K562 (cell line): Measurements from ENCODE around the gene C19orf12. TPM values are rescaled to one million over a fixed set of nuclear protein-coding genes. Genes with fewer than 3 reads are reported as not detected.

ENCODE experiments used
- ATAC-seq: fragments of 200-7000 bp; cut with Tn5 transposase; 3 replicates; pipeline ENCODE4 v1.9.1; 2020; ENCODE audit warnings: moderate library complexity
- BruUV-seq: library from RNA; stranded (reverse); fragments of 400-500 nt; replicated peaks from 2 replicates; lab custom pipeline; 2021; lab: Mats Ljungman, UMichigan
- CTCF ChIA-PET: fragments of 300-600 bp; formaldehyde crosslinking; extraction: SDS; loops from one replicate; lab custom pipeline; 2021; ENCODE audit warnings: low intra/inter-chr PET ratio; lab: Yijun Ruan, JAX
- POLR2A ChIA-PET: fragments of 300-600, 350-650 bp; sonication (Branson Sonifier 250); formaldehyde crosslinking; extraction: SDS; loops from one replicate; lab custom pipeline; 2021; ENCODE audit warnings: antibody characterized with exemption, inconsistent platforms; lab: Yijun Ruan, JAX
- DNase-seq, 4 experiments: peaks; one replicate each; pipeline versions ENCODE4 v3.0.0 to v3.0.0-alpha.2; 2011 to 2018; ENCODE audit warnings: low spot score in 3 of 4, mixed read lengths in 3 of 4; ENCODE audit errors: extremely low read depth in 1 of 4
- FAIRE-seq: peaks from 2 replicates; lab custom pipeline; 2011; peaks lifted over from hg19 to GRCh38; lab: Jason Lieb, UNC
- H2AFZ ChIP-seq: 2 replicates; pipeline ENCODE4 v1.6.0; 2011; ENCODE audit warnings: low read depth, low read length, control low read depth, inconsistent platforms
- H3K27ac ChIP-seq: fragments of 200-600 bp; 3 replicates; pipeline ENCODE4 v1.8.0; 2011; ENCODE audit warnings: low read depth, mild to moderate bottlenecking, control low read depth, inconsistent platforms, low read length, moderate library complexity, mixed read lengths; ENCODE audit errors: extremely low read depth
- H3K27me3 ChIP-seq, 2 experiments: fragments of 300-600 bp in 1 of 2; 2 replicates in 1 of 2; 3 replicates in 1 of 2; pipeline versions ENCODE4 v1.6.0 to v1.8.0; 2011; ENCODE audit warnings: inconsistent platforms in 2 of 2, low read length in 2 of 2, mild to moderate bottlenecking in 1 of 2, mixed read lengths in 1 of 2, moderate library complexity in 1 of 2; ENCODE audit not compliant: control insufficient read depth in 2 of 2, insufficient read depth in 2 of 2
- H3K36me3 ChIP-seq: fragments of 300-600 bp; 3 replicates; pipeline ENCODE4 v1.8.0; 2011; ENCODE audit warnings: mild to moderate bottlenecking, low read length, inconsistent platforms; ENCODE audit not compliant: control insufficient read depth, insufficient read depth
- H3K4me1 ChIP-seq, 2 experiments: fragments of 200-600 bp in 1 of 2; replicated peaks in 1 of 2; 2 replicates in 1 of 2; 3 replicates in 1 of 2; pipeline versions ENCODE4 v1.5.1 to v1.8.0; 2011; ENCODE audit warnings: inconsistent platforms in 2 of 2, low read length in 2 of 2, mild to moderate bottlenecking in 1 of 2, mixed read lengths in 1 of 2, moderate library complexity in 1 of 2; ENCODE audit not compliant: control insufficient read depth in 2 of 2, insufficient read depth in 2 of 2
- H3K4me2 ChIP-seq: 2 replicates; pipeline ENCODE4 v1.6.1; 2011; ENCODE audit warnings: low read length, control low read depth, inconsistent platforms, mixed read lengths; ENCODE audit not compliant: insufficient read depth
- H3K4me3 ChIP-seq: fragments of 200-600 bp; sonication (generic), shearing (Covaris generic); 2 replicates; pipeline ENCODE4 v1.5.1; 2016; ENCODE audit warnings: control low read depth, inconsistent platforms
- H3K79me2 ChIP-seq: fragments of 200-600 bp; 3 replicates; pipeline ENCODE4 v1.8.0; 2011; ENCODE audit warnings: low read length, inconsistent platforms; ENCODE audit not compliant: control insufficient read depth, insufficient read depth
- H3K9ac ChIP-seq, 2 experiments: 2 replicates each; pipeline versions ENCODE4 v1.6.0 to v1.6.1; 2011; ENCODE audit warnings: low read depth in 2 of 2, low read length in 2 of 2, control low read depth in 1 of 2, inconsistent platforms in 1 of 2, mild to moderate bottlenecking in 1 of 2, mixed read lengths in 1 of 2; ENCODE audit not compliant: insufficient read depth in 1 of 2
- H3K9me1 ChIP-seq: one replicate; pipeline ENCODE4 v1.6.0; 2011; ENCODE audit warnings: inconsistent platforms, mild to moderate bottlenecking, low read length, moderate library complexity; ENCODE audit not compliant: control insufficient read depth, insufficient read depth
- H3K9me3 ChIP-seq: replicated peaks from 2 replicates; pipeline ENCODE4 v1.5.1; 2011; ENCODE audit warnings: low read depth, low read length, inconsistent platforms; ENCODE audit not compliant: control insufficient read depth, insufficient read depth
- H4K20me1 ChIP-seq: replicated peaks from 2 replicates; pipeline ENCODE4 v1.6.1; 2011; ENCODE audit warnings: low read length, inconsistent platforms, mixed read lengths; ENCODE audit not compliant: control insufficient read depth, insufficient read depth
- CREM ChIP-seq: IDR thresholded peaks from 2 replicates; pipeline ENCODE4 v1.6.1; 2014; ENCODE audit warnings: antibody characterized with exemption, low read depth
- HDAC2 ChIP-seq: fragments of 450-650 bp; IDR thresholded peaks from 2 replicates; pipeline ENCODE4 v1.6.1; 2016; ENCODE audit warnings: mild to moderate bottlenecking
- IFI16 ChIP-seq: fragments of 250-450 bp; sonication (Bioruptor Pico); IDR thresholded peaks from 2 replicates; pipeline ENCODE4 v2.1.2; 2022; ENCODE audit warnings: mild to moderate bottlenecking, inconsistent platforms
- KDM5B ChIP-seq: fragments of 200-600 bp; sonication (generic); IDR thresholded peaks from 2 replicates; pipeline ENCODE4 v1.6.1; 2012; ENCODE audit warnings: low read depth, mild to moderate bottlenecking, moderate library complexity, low read length, control low read depth, inconsistent platforms; ENCODE audit not compliant: insufficient replicate concordance
- MAX ChIP-seq: sonication (generic); formaldehyde crosslinking; IDR thresholded peaks from 2 replicates; pipeline ENCODE4 v1.9.0; 2022; ENCODE audit warnings: mild to moderate bottlenecking, missing genetic modification reagents
- NCOA1 ChIP-seq: fragments of 450-650 bp; IDR thresholded peaks from 2 replicates; pipeline ENCODE4 v1.6.1; 2016; ENCODE audit warnings: low read depth
- RHOXF2B ChIP-seq: fragments of 250-450 bp; sonication (Bioruptor Pico); conservative IDR thresholded peaks from 2 replicates; pipeline ENCODE4 v1.5.1; 2021
- SIN3B ChIP-seq: fragments of 450-650 bp; IDR thresholded peaks from 2 replicates; pipeline ENCODE4 v1.6.1; 2017; ENCODE audit warnings: low read depth, mild to moderate bottlenecking, moderate library complexity
- THRAP3 ChIP-seq: fragments of 450-650 bp; IDR thresholded peaks from 2 replicates; pipeline ENCODE4 v1.6.1; 2016; ENCODE audit warnings: mild to moderate bottlenecking, inconsistent platforms, borderline replicate concordance
- U2AF2 ChIP-seq: fragments of 200-400 bp; formaldehyde crosslinking; optimal IDR thresholded peaks from 2 replicates; pipeline ENCODE3; 2017; ENCODE audit warnings: low read depth, mild to moderate bottlenecking, low read length
- UBTF ChIP-seq, 2 experiments: IDR thresholded peaks; 2 replicates each; pipeline ENCODE4 v1.6.1; 2012; ENCODE audit warnings: improper control_type of control experiment in 2 of 2, low read depth in 2 of 2, low read length in 2 of 2, borderline replicate concordance in 1 of 2
- ZBTB7A ChIP-seq: IDR thresholded peaks from 2 replicates; pipeline ENCODE4 v1.6.1; 2011; ENCODE audit warnings: low read depth, mild to moderate bottlenecking, low read length, moderate library complexity, borderline replicate concordance; ENCODE audit not compliant: control insufficient read depth
- ZFX ChIP-seq: sonication (generic); formaldehyde crosslinking; IDR thresholded peaks from 2 replicates; pipeline ENCODE4 v1.8.0; 2022; ENCODE audit warnings: mild to moderate bottlenecking, missing genetic modification reagents, moderate library complexity
- ZNF232 ChIP-seq: sonication (generic); formaldehyde crosslinking; IDR thresholded peaks from 2 replicates; pipeline ENCODE4 v1.8.0; 2022; ENCODE audit warnings: mild to moderate bottlenecking, missing genetic modification reagents
- ZNF408 ChIP-seq: fragments of 250-450 bp; sonication (Bioruptor Pico); IDR thresholded peaks from 2 replicates; pipeline ENCODE4 v1.4.0; 2020; ENCODE audit warnings: low read depth, mild to moderate bottlenecking, moderate library complexity
- WGBS: fragments of 100-300 bp; shearing (Covaris generic); methylation state at CpG from one replicate; pipeline ENCODE4 v1.1.6; 2016; ENCODE audit warnings: low coverage, mixed read lengths; ENCODE audit not compliant: insufficient coverage; ENCODE audit errors: missing lambda C conversion rate; 5-methylcytosine and 5-hydroxymethylcytosine counted together
- in situ Hi-C: fragments of 300-500 bp; cut with MboI; formaldehyde crosslinking; loops from 4 replicates; pipeline ENCODE4 v1.15.0; 2018; ENCODE audit warnings: inconsistent platforms, mixed read lengths
- intact Hi-C: fragments of 100-400 bp; cut with micrococcal nuclease; formaldehyde crosslinking; loops from 2 replicates; pipeline ENCODE4 v1.14.2; 2022
- polyA plus RNA-seq, 8 experiments: library from polyadenylated mRNA; depleted of rRNA in 4 of 8; stranded (reverse) in 5 of 8; unstranded in 3 of 8; fragments of >200 nt; fragmentation: Nextera tagmentation in 2 of 8; fragmentation: Illumina TruSeq in 1 of 8; extraction: Ambion mirVana in 2 of 8; extraction: Trizol in 1 of 8; gene quantifications; 2 replicates each; pipeline versions ENCODE4 v1.2.1 to v1.2.3, GENCODE V29; 2011 to 2014; ENCODE audit warnings: inconsistent platforms in 1 of 8, missing spikeins in 1 of 8
- total RNA-seq, 7 experiments: library from RNA; depleted of rRNA in 6 of 7; stranded (reverse); fragments of >200 nt in 6 of 7; fragmentation: Illumina TruSeq in 2 of 7; extraction: Trizol in 2 of 7; gene quantifications; 2 replicates each; pipeline versions ENCODE4 v1.2.1 to v1.2.3, GENCODE V29; 2011 to 2021; ENCODE audit warnings: low replicate concordance in 1 of 7
- TF ChIP-seq, protein P1 (sequence below): IDR thresholded peaks from 2 replicates; pipeline ENCODE4 v1.6.1; 2011; ENCODE audit not compliant: insufficient read length; ENCODE audit errors: extremely low read depth

The C19orf12 gene
- total and polyA plus RNA-seq, 9 of the 15 experiments (the other 6 are each of a cell fraction or from before 2014, with no cell fraction given) = 1.9 to 14.5 (median 10.2) TPM

DNA sequence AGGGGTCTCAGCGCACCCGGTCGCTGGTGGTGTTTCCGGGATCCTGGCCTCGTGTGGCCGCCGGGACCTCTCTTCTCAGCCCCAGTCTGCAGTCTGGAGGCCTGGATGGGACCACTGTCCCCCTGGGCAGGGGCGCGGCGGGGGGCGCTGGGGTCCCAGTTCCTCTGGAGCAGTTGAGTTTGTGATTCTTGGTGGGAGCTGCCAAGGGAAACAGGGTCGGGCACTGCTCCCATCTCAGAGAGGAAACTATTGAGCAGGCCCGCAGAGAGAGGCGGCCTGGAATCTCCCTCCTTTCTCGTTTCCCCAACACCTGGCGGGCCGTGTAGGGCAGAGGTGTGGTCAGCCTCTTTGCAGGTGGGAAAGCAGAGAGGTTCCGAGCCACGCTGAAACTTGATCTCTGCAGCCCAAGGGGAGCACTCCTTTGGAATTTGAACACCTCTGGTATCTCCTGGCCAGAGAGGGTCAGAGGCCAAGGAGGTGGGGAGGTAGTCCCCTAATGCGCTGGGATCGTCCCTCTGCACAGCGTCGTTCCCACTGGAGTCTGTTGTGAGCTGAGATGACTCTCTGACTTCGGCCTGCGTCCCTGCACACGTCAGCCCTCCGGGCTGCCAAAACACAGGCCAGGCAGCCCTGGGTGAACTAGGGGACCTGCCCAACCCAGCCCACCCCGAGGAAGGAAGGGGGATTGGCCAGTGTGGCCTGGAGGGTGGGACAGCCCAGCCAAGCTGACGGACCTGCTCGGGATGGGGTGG, 49.1 kb downstream of the C19orf12 start (continued):
- 0 out of 2 replicates have a peak, but pooled peaks have one; percentile 3 for TF ChIP-seq CREM
- no peak for TF ChIP-seq NCOA1
- peak; percentile 30; the same call in 1 of the 2 replicates for TF ChIP-seq ZBTB7A
- peak; percentile 5; the same call in 1 of the 2 replicates for TF ChIP-seq ZFX (CRISPR knock-in tag)
- no peak for TF ChIP-seq HDAC2
- TF ChIP-seq THRAP3 = no peak
- TF ChIP-seq KDM5B = peak; percentile 11

DNA sequence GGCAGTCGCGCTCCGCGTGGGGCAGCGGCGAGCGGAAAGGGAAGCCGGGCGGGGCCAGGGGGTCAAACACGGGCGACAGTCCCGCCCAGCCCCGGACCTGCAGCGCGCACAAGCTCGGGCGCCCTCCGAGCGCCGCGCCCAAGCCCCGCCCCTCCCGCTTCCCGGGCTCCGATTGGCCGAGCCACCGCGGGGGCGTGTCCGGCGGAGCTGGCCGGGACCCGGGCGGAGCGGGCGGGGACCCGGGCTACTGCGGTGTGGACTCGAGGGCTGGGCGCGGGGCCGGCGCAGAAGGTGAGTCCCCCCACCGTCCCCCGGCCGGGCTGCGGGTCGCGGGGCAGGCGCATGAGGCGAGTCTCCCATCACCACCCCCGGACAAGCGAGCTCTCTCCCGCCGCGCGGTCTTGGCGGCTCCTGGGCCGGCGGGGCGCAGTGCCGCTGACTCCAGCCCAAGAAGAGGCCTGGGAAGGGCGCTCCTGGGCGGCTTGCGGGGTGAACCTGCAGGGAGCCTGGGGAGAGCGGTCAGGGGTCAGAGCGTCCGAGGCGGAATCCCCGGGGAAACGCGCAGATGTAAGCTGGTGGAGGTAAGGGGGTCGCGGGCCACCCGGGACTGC, 49.7 kb downstream of the C19orf12 start, which contains the start of gene PLEKHF1:
PLEKHF1 (plus strand) TSS at position 247 of the 611 bp plus-strand sequence. CDS start 8,379 bp downstream, outside the sequence.
- Histone ChIP-seq H3K4me1 (peaks cover 52 to 71% of the 10 kb centered on the region in 2 experiments), H3K4me2 (peak within 1 kb of the TSS; percentile 81), H3K9me3 (no peaks in the 10 kb centered on the region), H3K27ac (peak within 1 kb of the TSS; percentile 83), H3K79me2 (peaks cover 45% of the 10 kb centered on the region), H3K27me3 (no peaks in the 10 kb centered on the region), H3K9ac (peak within 1 kb of the TSS; percentile 69 to 96), H4K20me1 (no peaks in the 10 kb centered on the region; the same call in 1 of the 2 replicates), H3K9me1 (no peaks in the 10 kb centered on the region), H3K36me3 (peaks cover 6% of the 10 kb centered on the region; the same call in 1 of the 3 replicates), H2AFZ (peak within 1 kb of the TSS; percentile 79), H3K4me3 (peak within 1 kb of the TSS; percentile 78)
- no TSS peak for BruUV-seq
- intact Hi-C loops = loop anchor here (1.0 kb wide), 3 partner anchors 22 to 55 kb away; no protein-coding TSS in a partner anchor
- CTCF ChIA-PET = interaction anchor here (1.0 kb wide), 1 partner anchor 25 kb away, joined by 3 read pairs; no protein-coding TSS in a partner anchor
- FAIRE-seq (no peak), DNase-seq (peak; percentile 93 to 97 (median 96)), ATAC-seq (peak; percentile 95)
- in situ Hi-C loops = no loop called here
- POLR2A ChIA-PET = interaction anchor here (0.5 to 1.0 kb wide), 10 partner anchors 10 to 130 kb away, joined by 3 to 5 read pairs (median 3); no protein-coding TSS in a partner anchor
- WGBS = 0% methylated on average over 19 of the region's 75 CpGs
- TF ChIP-seq RHOXF2B (no peak), U2AF2 (no peak), ZNF232 (CRISPR knock-in tag) (no peak), ZNF408 (no peak), UBTF (IDR thresholded peaks at IDR 0.05; ENCODE audit: borderline replicate concordance in 1 of 2, low read depth in 2 of 2, low read length in 2 of 2) (peak in 1 of 2 experiments; percentile 69; a peak in 1 of 4 replicates), MAX (no peak), SIN3B (peak; percentile 9; the same call in 1 of the 2 replicates), IFI16 (CRISPR knock-in tag) (no peak)
- TF ChIP-seq, protein P1, sequence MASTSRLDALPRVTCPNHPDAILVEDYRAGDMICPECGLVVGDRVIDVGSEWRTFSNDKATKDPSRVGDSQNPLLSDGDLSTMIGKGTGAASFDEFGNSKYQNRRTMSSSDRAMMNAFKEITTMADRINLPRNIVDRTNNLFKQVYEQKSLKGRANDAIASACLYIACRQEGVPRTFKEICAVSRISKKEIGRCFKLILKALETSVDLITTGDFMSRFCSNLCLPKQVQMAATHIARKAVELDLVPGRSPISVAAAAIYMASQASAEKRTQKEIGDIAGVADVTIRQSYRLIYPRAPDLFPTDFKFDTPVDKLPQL = no peak
